ENCODE results near the gene RBMY1D.
"Not testable (repeated sequence)": the region's sequence is repeated elsewhere in the genome, so short reads cannot be mapped to it uniquely, and the experiment has no call there.

The RBMY1D gene

DNA sequence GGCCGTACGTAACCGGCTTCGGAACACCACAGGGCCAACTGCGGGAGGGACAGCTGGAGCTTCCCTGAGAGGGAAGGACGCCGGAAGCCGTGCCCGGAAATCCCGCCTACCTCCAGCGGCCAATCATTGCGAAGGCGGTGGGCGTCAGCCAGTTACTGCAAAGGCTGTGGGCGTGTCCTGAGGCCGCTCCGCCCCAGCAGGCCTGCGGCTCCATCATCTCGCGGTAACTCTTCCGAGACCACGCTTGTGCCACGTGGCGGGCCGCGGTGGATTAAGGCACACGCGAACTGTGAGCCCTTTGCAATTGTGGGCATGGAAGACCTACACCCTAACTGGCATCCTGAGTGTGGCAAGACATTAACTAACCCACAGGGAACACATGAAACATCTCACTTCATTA lies at the start of gene RBMY1D:
RBMY1D (minus strand) TSS at position 101 of the 400 bp plus-strand sequence. CDS start 2,013 bp downstream, outside the sequence.
- DNase-seq (ENCODE audit: low read depth in 2 of 2) = not testable (repeated sequence)

- not testable (repeated sequence) for DNase-seq (ENCODE audit: low read depth in 2 of 2)
These were observed 23.6 kb upstream of the RBMY1D start, which contains the start of gene RBMY1E for GRCh38 chrY:21917932-21918331. Gene RBMY1E (minus strand): TSS chrY:21918032. CDS start chrY:21916054, 1,978 bp downstream.

DNA sequence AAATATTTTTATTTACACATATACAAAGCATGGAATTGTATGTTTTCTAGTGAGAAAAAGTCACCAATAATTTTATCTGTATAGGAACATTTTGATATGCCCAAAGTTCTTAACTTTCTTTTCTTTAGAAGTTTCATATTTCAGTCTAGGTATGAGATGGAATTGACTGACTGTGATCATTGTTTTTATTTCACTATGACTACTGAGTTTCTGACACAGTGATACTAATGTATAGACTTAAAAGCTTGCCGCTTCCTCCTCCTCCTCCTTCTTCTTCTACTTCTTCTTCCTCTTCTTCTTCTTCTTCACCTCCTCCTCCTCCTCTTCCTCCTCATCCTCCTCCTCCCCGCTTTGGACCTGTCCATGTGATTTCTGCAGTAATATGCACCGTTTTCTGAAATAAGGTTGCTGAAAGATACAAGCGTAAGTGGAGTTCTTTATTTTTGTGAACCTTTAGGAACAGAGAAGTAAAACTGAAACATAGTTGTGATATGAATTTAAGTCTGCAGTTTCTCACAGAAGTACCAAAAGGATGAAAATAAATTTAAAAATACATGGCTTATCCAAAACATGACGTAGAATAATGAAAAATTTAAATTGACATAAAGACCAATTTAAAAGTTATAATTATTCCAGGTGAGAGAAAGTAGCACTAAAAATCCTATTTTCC lies 24.8 kb downstream of the RBMY1D start:
- not testable (repeated sequence) for DNase-seq (ENCODE audit: low read depth in 2 of 2)

DNA sequence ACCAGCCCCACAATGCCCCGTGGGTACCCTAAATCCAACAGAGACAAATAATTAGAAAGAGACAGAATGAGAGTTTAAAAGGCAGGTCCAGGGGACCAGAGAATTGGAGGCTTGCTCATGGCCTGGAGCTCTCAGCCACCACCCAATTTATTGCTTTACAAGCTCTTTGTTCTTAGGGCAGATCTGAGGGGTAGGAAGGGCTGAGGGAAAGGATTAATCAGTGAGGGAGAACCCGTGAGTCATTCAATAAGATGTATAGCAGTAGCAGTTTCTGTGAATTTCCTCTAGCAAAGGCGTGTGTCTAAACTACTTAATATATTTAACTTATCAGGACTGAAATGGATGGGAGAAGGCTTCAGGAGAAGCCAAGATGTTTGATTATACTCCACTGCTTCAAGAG lies 48.8 kb downstream of the RBMY1D start:
- DNase-seq (ENCODE audit: low read depth in 2 of 2) = no peak

- DNase-seq (ENCODE audit: low read depth in 2 of 2) = no peak
These were observed 52.2 kb downstream of the RBMY1D start for GRCh38 chrY:21842090-21842489.

DNA sequence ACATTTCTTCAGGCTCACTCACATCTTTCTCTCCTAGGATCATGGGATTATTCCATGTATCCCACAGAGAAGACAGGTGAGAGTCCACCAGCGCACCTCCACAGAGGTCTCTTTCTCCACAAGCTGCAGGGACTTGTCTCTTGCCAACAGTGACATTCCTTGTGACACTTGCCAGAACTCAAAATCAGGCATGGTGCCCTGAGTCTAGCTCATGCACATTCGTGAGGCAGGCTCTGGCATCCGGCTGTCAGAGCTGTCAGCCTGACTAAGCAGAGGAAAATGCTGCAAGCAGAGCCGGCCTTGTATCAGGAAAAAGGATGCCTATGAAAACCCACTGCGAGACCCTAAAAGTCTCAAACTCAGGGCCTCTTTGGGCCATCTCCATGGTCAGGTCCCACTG lies 54.8 kb downstream of the RBMY1D start:
- no peak for DNase-seq (ENCODE audit: low read depth in 2 of 2)

DNA sequence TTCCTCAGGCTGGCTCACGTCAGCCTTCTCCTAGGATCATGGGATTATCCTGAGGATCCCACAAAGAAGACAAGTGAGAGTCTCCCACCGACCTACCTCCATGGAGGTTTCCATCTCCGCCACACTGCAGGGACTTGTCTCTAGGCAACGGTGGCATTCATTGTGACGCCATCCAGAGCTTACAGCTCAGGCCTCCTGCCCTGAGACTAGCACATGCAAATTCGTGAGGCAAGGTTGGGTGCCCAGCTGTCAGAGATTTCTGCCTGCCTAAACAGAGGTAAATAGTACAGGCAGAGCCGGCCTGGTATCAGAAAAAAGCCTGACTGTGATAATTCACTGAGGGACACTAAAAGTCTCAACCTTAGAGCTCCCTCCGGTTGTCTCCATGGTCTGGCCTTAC lies 58.0 kb downstream of the RBMY1D start:
- DNase-seq (ENCODE audit: low read depth in 2 of 2) = no peak

DNA sequence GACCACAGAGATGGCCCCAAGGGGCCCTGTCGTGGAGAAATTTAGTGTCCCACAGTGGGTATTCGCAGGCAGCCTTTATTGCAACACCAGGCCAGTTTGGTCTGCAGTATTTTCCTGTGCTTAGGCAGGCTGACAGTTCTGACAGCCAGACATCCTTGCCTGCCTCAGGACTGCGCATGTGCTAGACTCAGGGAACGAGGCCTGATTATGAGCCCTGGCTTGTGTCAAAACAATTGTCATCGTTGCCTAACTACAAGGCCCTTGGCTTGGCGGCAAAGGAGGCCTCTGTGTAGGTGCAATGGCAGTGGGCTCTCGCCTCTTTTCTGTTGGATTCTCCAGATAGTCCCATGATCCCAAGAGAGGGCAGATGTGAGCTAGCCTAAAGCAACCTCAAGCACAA lies 59.3 kb downstream of the RBMY1D start:
- DNase-seq (ENCODE audit: low read depth in 2 of 2) = no peak
